GM12878 (cell line): ENCODE data around the gene CACNA1S. TPM values are rescaled to one million over a fixed set of nuclear protein-coding genes. Genes with fewer than 3 reads are reported as not detected.
A peak's percentile ranks its signal among the peaks of the same experiment; 100 is the strongest.

ENCODE experiments used
- ATAC-seq: fragments of 200-7000 bp; cut with Tn5 transposase; 3 replicates; pipeline ENCODE4 v1.9.1; 2020; ENCODE audit warnings: mild to moderate bottlenecking, moderate library complexity
- BruUV-seq: library from RNA; stranded (reverse); fragments of 400-500 nt; replicated peaks from 2 replicates; lab custom pipeline; 2021; lab: Mats Ljungman, UMichigan
- CTCF ChIA-PET: fragments of 300-600 bp; sonication (Branson Sonifier 250); formaldehyde crosslinking; extraction: SDS; loops from one replicate; lab custom pipeline; 2021; ENCODE audit warnings: inconsistent platforms; lab: Yijun Ruan, JAX
- POLR2A ChIA-PET: fragments of 350-600 bp; formaldehyde crosslinking; extraction: SDS; loops from one replicate; lab custom pipeline; 2021; ENCODE audit warnings: inconsistent platforms; lab: Charles Lee
- RAD21 ChIA-PET: fragments of 300-600 bp; sonication (Branson Sonifier 250); formaldehyde crosslinking; loops from one replicate; lab custom pipeline; 2023; ENCODE audit warnings: antibody characterized with exemption; ENCODE audit not compliant: unreplicated experiment; lab: Charles Lee
- SMC1A ChIA-PET: fragments of 300-600 bp; sonication (Branson Sonifier 250); formaldehyde crosslinking; loops from one replicate; lab custom pipeline; 2023; ENCODE audit not compliant: unreplicated experiment, uncharacterized antibody; lab: Charles Lee
- DNase-seq: peaks from one replicate; pipeline ENCODE4 v3.0.0-alpha.2; 2011; ENCODE audit warnings: low read depth, low spot score
- FAIRE-seq: peaks from 3 replicates; lab custom pipeline; 2011; peaks lifted over from hg19 to GRCh38; lab: Jason Lieb, UNC
- H2AFZ ChIP-seq: 2 replicates; pipeline ENCODE4 v1.6.0; 2011; ENCODE audit warnings: low read depth, low read length, control low read depth; ENCODE audit not compliant: control insufficient read depth
- H3K27ac ChIP-seq: 2 replicates; pipeline ENCODE4 v1.5.1; 2011; ENCODE audit warnings: control low read depth; ENCODE audit not compliant: control insufficient read depth, insufficient read depth
- H3K27me3 ChIP-seq, 2 experiments: replicated peaks in 1 of 2; 2 replicates each; pipeline versions ENCODE4 v1.6.0 to v1.6.1; 2011; ENCODE audit warnings: low read length in 1 of 2; ENCODE audit not compliant: control insufficient read depth in 2 of 2, insufficient read depth in 2 of 2
- H3K36me3 ChIP-seq, 2 experiments: 2 replicates each; pipeline ENCODE4 v1.5.1; 2011; ENCODE audit warnings: low read length in 1 of 2; ENCODE audit not compliant: control insufficient read depth in 2 of 2, insufficient read depth in 2 of 2
- H3K4me1 ChIP-seq: 2 replicates; pipeline ENCODE4 v1.6.1; 2011; ENCODE audit warnings: mild to moderate bottlenecking, low read length, moderate library complexity, mixed read lengths; ENCODE audit not compliant: control insufficient read depth, insufficient read depth
- H3K4me2 ChIP-seq: 2 replicates; pipeline ENCODE4 v1.6.0; 2011; ENCODE audit warnings: control low read depth; ENCODE audit not compliant: control insufficient read depth, insufficient read depth
- H3K4me3 ChIP-seq: fragments of 200-600 bp; sonication (generic); 2 replicates; pipeline ENCODE4 v1.5.1; 2016
- H3K79me2 ChIP-seq: 2 replicates; pipeline ENCODE4 v1.6.0; 2011; ENCODE audit warnings: low read length; ENCODE audit not compliant: control insufficient read depth, insufficient read depth
- H3K9ac ChIP-seq: 2 replicates; pipeline ENCODE4 v1.8.0; 2011; ENCODE audit warnings: low read length, control low read depth, mixed read lengths; ENCODE audit not compliant: control insufficient read depth, insufficient read depth
- H3K9me3 ChIP-seq: replicated peaks from 3 replicates; pipeline ENCODE4 v1.5.1; 2011; ENCODE audit warnings: mild to moderate bottlenecking, low read length; ENCODE audit not compliant: control insufficient read depth, insufficient read depth
- H4K20me1 ChIP-seq: 2 replicates; pipeline ENCODE4 v1.6.0; 2011; ENCODE audit not compliant: control insufficient read depth, insufficient read depth
- BRCA1 ChIP-seq: IDR thresholded peaks from 2 replicates; pipeline ENCODE4 v1.6.1; 2011; ENCODE audit warnings: low read depth, low read length, improper control_type of control experiment
- ESRRA ChIP-seq: IDR thresholded peaks from 2 replicates; pipeline ENCODE4 v1.6.1; 2012; ENCODE audit warnings: mild to moderate bottlenecking, low read length, improper control_type of control experiment
- ETV6 ChIP-seq, 2 experiments: fragments of 450-650 bp in 1 of 2; IDR thresholded peaks in 1 of 2; conservative IDR thresholded peaks in 1 of 2; 2 replicates each; pipeline ENCODE4 v1.6.1; 2014; ENCODE audit warnings: antibody characterized with exemption in 1 of 2, borderline replicate concordance in 1 of 2, low read depth in 1 of 2, mild to moderate bottlenecking in 1 of 2, moderate library complexity in 1 of 2
- HDGF ChIP-seq: fragments of 450-650 bp; IDR thresholded peaks from 2 replicates; pipeline ENCODE4 v1.6.1; 2016; ENCODE audit warnings: antibody characterized with exemption
- IKZF1 ChIP-seq: fragments of 450-650 bp; conservative IDR thresholded peaks from 2 replicates; pipeline ENCODE4 v1.6.1; 2017; ENCODE audit warnings: antibody characterized with exemption, mild to moderate bottlenecking
- JUNB ChIP-seq: IDR thresholded peaks from 2 replicates; pipeline ENCODE4 v1.6.1; 2016; ENCODE audit warnings: antibody characterized with exemption, mild to moderate bottlenecking
- MYB ChIP-seq: fragments of 150-350 bp; IDR thresholded peaks from 2 replicates; pipeline ENCODE4 v1.6.1; 2014; ENCODE audit warnings: mild to moderate bottlenecking, low read depth, low read length, borderline replicate concordance
- NBN ChIP-seq: fragments of 450-650 bp; IDR thresholded peaks from 2 replicates; pipeline ENCODE4 v1.6.1; 2016
- PAX5 ChIP-seq: IDR thresholded peaks from 2 replicates; pipeline ENCODE4 v1.6.1; 2011; ENCODE audit warnings: low read depth, low read length, borderline replicate concordance
- POLR2AphosphoS5 ChIP-seq: IDR thresholded peaks from 2 replicates; pipeline ENCODE4 v1.6.1; 2011; ENCODE audit warnings: mild to moderate bottlenecking, low read length, inconsistent platforms
- RCOR1 ChIP-seq: conservative IDR thresholded peaks from 2 replicates; pipeline ENCODE4 v1.6.1; 2012; ENCODE audit warnings: low read depth, low read length, improper control_type of control experiment
- RFX5 ChIP-seq: IDR thresholded peaks from 2 replicates; pipeline ENCODE4 v1.6.1; 2011; ENCODE audit warnings: low read depth, low read length, improper control_type of control experiment
- TCF3 ChIP-seq: IDR thresholded peaks from 2 replicates; pipeline ENCODE4 v1.6.1; 2012; ENCODE audit warnings: low read depth, mild to moderate bottlenecking, low read length, borderline replicate concordance; ENCODE audit not compliant: insufficient read depth
- WGBS: methylation state at CpG from one replicate; pipeline ENCODE4 v1.1.6; 2016; ENCODE audit warnings: low lambda C conversion rate; ENCODE audit not compliant: insufficient replicate concordance, insufficient coverage; ENCODE audit errors: missing lambda C conversion rate; 5-methylcytosine and 5-hydroxymethylcytosine counted together
- in situ Hi-C: fragments of 300-500 bp; cut with MboI; formaldehyde crosslinking; loops from 9 replicates; pipeline ENCODE4 v1.14.3; 2018; ENCODE audit warnings: mixed read lengths
- intact Hi-C: fragments of 100-400 bp; cut with micrococcal nuclease; formaldehyde crosslinking; loops from one replicate; pipeline ENCODE4 v1.14.2; 2022; ENCODE audit not compliant: unreplicated experiment
- polyA plus RNA-seq, 11 experiments: library from polyadenylated mRNA; depleted of rRNA in 4 of 11; unstranded in 6 of 11; stranded (reverse) in 5 of 11; fragments of >200 nt; fragmentation: Nextera tagmentation in 4 of 11; fragmentation: Illumina TruSeq in 1 of 11; extraction: Ambion mirVana in 4 of 11; extraction: Trizol in 1 of 11; gene quantifications; 1 replicate in 1 of 11; 2 replicates in 10 of 11; pipeline versions ENCODE4 v1.2.1 to v1.2.3, GENCODE V29; 2011 to 2016; ENCODE audit warnings: inconsistent platforms in 2 of 11, missing spikeins in 2 of 11, low read depth in 1 of 11
- total RNA-seq, 4 experiments: library from RNA; depleted of rRNA in 3 of 4; stranded (reverse); fragments of >200 nt in 3 of 4; fragmentation: Illumina TruSeq in 1 of 4; extraction: Trizol in 1 of 4; gene quantifications; 2 replicates each; pipeline versions ENCODE4 v1.2.1 to v1.2.3, GENCODE V29; 2013 to 2021
- TF ChIP-seq, protein P1 (sequence below): fragments of 450-650 bp; IDR thresholded peaks from 2 replicates; pipeline ENCODE4 v1.6.1; 2018; ENCODE audit warnings: borderline replicate concordance, mild to moderate bottlenecking; ENCODE audit not compliant: partially characterized antibody
- TF ChIP-seq, protein P2 (sequence below): IDR thresholded peaks from 2 replicates; pipeline ENCODE4 v1.6.1; 2011; ENCODE audit warnings: mild to moderate bottlenecking, low read depth, low read length, moderate library complexity; ENCODE audit not compliant: insufficient replicate concordance
- TF ChIP-seq, protein P3 (sequence below): IDR thresholded peaks from 2 replicates; pipeline ENCODE4 v1.6.1; 2011; ENCODE audit warnings: borderline replicate concordance, low read depth, mild to moderate bottlenecking, moderate library complexity, low read length; ENCODE audit not compliant: insufficient read depth, poor library complexity, severe bottlenecking
- TF ChIP-seq, protein P4 (sequence below): fragments of 450-650 bp; formaldehyde crosslinking; IDR thresholded peaks from 2 replicates; pipeline ENCODE4 v1.4.0; 2020; ENCODE audit warnings: mild to moderate bottlenecking, moderate library complexity

Gene CACNA1S
- total and polyA plus RNA-seq, 10 of the 15 experiments (the other 5 are each of a cell fraction or from before 2014, with no cell fraction given): under 0.01 to 0.04 (median 0.02) TPM; not detected in 6

DNA sequence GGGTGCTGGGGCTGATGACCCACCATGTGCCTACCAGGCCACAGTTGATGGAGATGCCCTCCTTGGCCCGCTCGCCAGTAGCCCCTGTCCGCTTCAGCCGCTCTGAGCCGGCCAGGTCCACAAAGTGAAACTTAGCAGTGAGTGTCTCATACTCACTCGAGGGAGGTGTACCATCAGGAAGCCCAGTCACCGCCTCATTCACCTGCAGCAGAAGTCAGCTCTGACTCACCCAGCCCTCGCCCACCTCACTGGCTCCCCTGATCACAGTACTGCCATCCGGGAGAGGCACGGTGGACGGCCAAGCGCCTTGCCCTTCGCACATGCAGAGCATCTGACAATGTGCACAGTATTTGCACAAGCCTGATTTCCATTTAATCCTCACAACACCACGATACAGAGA is 107.5 kb downstream of the CACNA1S start:
- in situ Hi-C loops: no loop called here
- CTCF ChIA-PET: no interaction called here
- no TSS peak for BruUV-seq
- Histone ChIP-seq H3K79me2 (no peaks in the 10 kb centered on the region), H2AFZ (no peak overlapping the region), H3K4me3 (no peak overlapping the region), H3K9me3 (no peaks in the 10 kb centered on the region), H3K4me2 (no peak overlapping the region), H4K20me1 (no peaks in the 10 kb centered on the region), H3K36me3 (peaks cover 10 to 42% of the 10 kb centered on the region in 2 experiments; a peak in 3 of 4 replicates), H3K27me3 (no peaks in the 10 kb centered on the region), H3K9ac (no peak overlapping the region), H3K4me1 (no peaks in the 10 kb centered on the region), H3K27ac (no peak overlapping the region)
- ATAC-seq (no peak), DNase-seq (no peak), FAIRE-seq (no peak)
- SMC1A ChIA-PET: no interaction called here
- TF ChIP-seq RCOR1 (no peak), POLR2AphosphoS5 (no peak), TCF3 (0 out of 2 replicates have a peak, but pooled peaks have one; percentile 41), MYB (no peak), HDGF (no peak), PAX5 (no peak), IKZF1 (no peak), RFX5 (no peak), ESRRA (no peak), NBN (no peak), JUNB (no peak), BRCA1 (no peak), ETV6 (conservative IDR thresholded peaks at IDR 0.05 in 1 of 2, IDR thresholded peaks at IDR 0.05 in 1 of 2; ENCODE audit: borderline replicate concordance in 1 of 2, low read depth in 1 of 2) (no peak)
- TF ChIP-seq, protein P1, sequence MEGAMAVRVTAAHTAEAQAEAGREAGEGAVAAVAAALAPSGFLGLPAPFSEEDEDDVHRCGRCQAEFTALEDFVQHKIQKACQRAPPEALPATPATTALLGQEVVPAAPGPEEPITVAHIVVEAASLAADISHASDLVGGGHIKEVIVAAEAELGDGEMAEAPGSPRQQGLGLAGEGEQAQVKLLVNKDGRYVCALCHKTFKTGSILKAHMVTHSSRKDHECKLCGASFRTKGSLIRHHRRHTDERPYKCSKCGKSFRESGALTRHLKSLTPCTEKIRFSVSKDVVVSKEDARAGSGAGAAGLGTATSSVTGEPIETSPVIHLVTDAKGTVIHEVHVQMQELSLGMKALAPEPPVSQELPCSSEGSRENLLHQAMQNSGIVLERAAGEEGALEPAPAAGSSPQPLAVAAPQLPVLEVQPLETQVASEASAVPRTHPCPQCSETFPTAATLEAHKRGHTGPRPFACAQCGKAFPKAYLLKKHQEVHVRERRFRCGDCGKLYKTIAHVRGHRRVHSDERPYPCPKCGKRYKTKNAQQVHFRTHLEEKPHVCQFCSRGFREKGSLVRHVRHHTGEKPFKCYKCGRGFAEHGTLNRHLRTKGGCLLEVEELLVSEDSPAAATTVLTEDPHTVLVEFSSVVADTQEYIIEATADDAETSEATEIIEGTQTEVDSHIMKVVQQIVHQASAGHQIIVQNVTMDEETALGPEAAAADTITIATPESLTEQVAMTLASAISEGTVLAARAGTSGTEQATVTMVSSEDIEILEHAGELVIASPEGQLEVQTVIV: no peak
- TF ChIP-seq, protein P2, sequence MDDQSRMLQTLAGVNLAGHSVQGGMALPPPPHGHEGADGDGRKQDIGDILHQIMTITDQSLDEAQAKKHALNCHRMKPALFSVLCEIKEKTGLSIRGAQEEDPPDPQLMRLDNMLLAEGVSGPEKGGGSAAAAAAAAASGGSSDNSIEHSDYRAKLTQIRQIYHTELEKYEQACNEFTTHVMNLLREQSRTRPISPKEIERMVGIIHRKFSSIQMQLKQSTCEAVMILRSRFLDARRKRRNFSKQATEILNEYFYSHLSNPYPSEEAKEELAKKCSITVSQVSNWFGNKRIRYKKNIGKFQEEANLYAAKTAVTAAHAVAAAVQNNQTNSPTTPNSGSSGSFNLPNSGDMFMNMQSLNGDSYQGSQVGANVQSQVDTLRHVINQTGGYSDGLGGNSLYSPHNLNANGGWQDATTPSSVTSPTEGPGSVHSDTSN: no peak
- TF ChIP-seq, protein P3, sequence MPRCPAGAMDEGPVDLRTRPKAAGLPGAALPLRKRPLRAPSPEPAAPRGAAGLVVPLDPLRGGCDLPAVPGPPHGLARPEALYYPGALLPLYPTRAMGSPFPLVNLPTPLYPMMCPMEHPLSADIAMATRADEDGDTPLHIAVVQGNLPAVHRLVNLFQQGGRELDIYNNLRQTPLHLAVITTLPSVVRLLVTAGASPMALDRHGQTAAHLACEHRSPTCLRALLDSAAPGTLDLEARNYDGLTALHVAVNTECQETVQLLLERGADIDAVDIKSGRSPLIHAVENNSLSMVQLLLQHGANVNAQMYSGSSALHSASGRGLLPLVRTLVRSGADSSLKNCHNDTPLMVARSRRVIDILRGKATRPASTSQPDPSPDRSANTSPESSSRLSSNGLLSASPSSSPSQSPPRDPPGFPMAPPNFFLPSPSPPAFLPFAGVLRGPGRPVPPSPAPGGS: peak; percentile 63
- TF ChIP-seq, protein P4, sequence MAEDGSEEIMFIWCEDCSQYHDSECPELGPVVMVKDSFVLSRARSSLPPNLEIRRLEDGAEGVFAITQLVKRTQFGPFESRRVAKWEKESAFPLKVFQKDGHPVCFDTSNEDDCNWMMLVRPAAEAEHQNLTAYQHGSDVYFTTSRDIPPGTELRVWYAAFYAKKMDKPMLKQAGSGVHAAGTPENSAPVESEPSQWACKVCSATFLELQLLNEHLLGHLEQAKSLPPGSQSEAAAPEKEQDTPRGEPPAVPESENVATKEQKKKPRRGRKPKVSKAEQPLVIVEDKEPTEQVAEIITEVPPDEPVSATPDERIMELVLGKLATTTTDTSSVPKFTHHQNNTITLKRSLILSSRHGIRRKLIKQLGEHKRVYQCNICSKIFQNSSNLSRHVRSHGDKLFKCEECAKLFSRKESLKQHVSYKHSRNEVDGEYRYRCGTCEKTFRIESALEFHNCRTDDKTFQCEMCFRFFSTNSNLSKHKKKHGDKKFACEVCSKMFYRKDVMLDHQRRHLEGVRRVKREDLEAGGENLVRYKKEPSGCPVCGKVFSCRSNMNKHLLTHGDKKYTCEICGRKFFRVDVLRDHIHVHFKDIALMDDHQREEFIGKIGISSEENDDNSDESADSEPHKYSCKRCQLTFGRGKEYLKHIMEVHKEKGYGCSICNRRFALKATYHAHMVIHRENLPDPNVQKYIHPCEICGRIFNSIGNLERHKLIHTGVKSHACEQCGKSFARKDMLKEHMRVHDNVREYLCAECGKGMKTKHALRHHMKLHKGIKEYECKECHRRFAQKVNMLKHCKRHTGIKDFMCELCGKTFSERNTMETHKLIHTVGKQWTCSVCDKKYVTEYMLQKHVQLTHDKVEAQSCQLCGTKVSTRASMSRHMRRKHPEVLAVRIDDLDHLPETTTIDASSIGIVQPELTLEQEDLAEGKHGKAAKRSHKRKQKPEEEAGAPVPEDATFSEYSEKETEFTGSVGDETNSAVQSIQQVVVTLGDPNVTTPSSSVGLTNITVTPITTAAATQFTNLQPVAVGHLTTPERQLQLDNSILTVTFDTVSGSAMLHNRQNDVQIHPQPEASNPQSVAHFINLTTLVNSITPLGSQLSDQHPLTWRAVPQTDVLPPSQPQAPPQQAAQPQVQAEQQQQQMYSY: no peak
- RAD21 ChIA-PET: no interaction called here
- WGBS: 78% methylated on average over 14 of the region's 14 CpGs
- intact Hi-C loops: no loop called here
- POLR2A ChIA-PET: no interaction called here
